Motor neuron (in vitro differentiated cells): ENCODE data around the gene COG5. TPM values are rescaled to one million over a fixed set of nuclear protein-coding genes. Genes with fewer than 3 reads are reported as not detected.
A peak's percentile ranks its signal among the peaks of the same experiment; 100 is the strongest.

Experiments used
- ATAC-seq, 8 experiments: fragments of 200-7000 bp; cut with Tn5 transposase; replicated peaks in 6 of 8; 2 replicates each; pipeline ENCODE4 v1.8.0; 2021; ENCODE audit warnings: mild to moderate bottlenecking in 8 of 8, moderate library complexity in 8 of 8
- H3K27ac ChIP-seq, 2 donors: fragments of 250-450 bp; sonication (Bioruptor Pico); 2 replicates each; pipeline ENCODE4 v1.9.0; 2021; ENCODE audit warnings: antibody characterized with exemption in 2 of 2, mild to moderate bottlenecking in 2 of 2, moderate library complexity in 1 of 2
- H3K4me1 ChIP-seq, 2 donors: fragments of 250-450 bp; sonication (Bioruptor Pico); replicated peaks in 1 of 2; 2 replicates each; pipeline ENCODE4 v1.6.1; 2021; ENCODE audit warnings: antibody characterized with exemption in 2 of 2, mild to moderate bottlenecking in 2 of 2, moderate library complexity in 1 of 2
- H3K4me3 ChIP-seq, 5 donors: fragments of 250-450 bp; sonication (Bioruptor Pico); 2 replicates each; pipeline ENCODE4 v1.9.0; 2021; ENCODE audit warnings: antibody characterized with exemption in 5 of 5, mild to moderate bottlenecking in 5 of 5, moderate library complexity in 4 of 5
- WGBS, 10 experiments: fragments of 450-650 bp; shearing (Covaris generic); methylation state at CpG; one replicate each; pipeline ENCODE4 v1.0.0; 2022; 5-methylcytosine and 5-hydroxymethylcytosine counted together
- in situ Hi-C, 9 experiments: fragments of 400-800 bp; cut with MboI; loops; one replicate each; pipeline ENCODE4 v1.15.0; 2021; ENCODE audit warnings: low sequenced_read_pairs in 9 of 9, low pct_unique_long_range_greater_than_20kb in 2 of 9; ENCODE audit not compliant: unreplicated experiment in 9 of 9
- total RNA-seq, 8 experiments: library from RNA; unstranded; fragments of 300-600 nt; gene quantifications; 2 replicates each; pipeline versions ENCODE4 v1.2.3 to v1.2.4, GENCODE V29; 2022

COG5 gene
- total RNA-seq, 8 experiments from 2014 or later = 21.6 to 53.2 (median 35.0) TPM

- no peak overlapping the region for H3K4me3 ChIP-seq
- peaks cover 0 to 8% of the 10 kb centered on the region in 2 donors for H3K4me1 ChIP-seq
- ATAC-seq = peak; percentile 48 to 97 (median 70)
- WGBS, 10 experiments = 67 to 93% (median 74%) methylated on average over 3 to 6 of the region's 6 CpGs
- in situ Hi-C loops = loop anchor here in 4 of 9 experiments (10.0 to 25.0 kb wide), 4 partner anchors 261 to 424 kb away; partner anchors contain the start of genes CBLL1 (in 2 of the 4) and DLD (in 1 of the 4)
- H3K27ac ChIP-seq = no peak overlapping the region
Measured at GRCh38 chr7:107463139-107464078, 100.3 kb downstream of the COG5 start.

- Histone ChIP-seq H3K27ac (no peak overlapping the region), H3K4me1 (peaks cover 0 to 8% of the 10 kb centered on the region in 2 donors), H3K4me3 (no peak overlapping the region)
- ATAC-seq = no peak
- 0 to 100% (median 80%) methylated on average over 1 to 2 of the region's 2 CpGs; no CpG with 5 or more reads in 1 of the 10 experiments for WGBS, 10 experiments
- in situ Hi-C loops = loop anchor here in 4 of 9 experiments (10.0 to 25.0 kb wide), 4 partner anchors 263 to 425 kb away; partner anchors contain the start of genes CBLL1 (in 2 of the 4) and DLD (in 1 of the 4)
Measured at GRCh38 chr7:107461938-107462533, 101.7 kb downstream of the COG5 start.

- no peak overlapping the region for H3K27ac ChIP-seq
- ATAC-seq = no peak
- 73 to 100% (median 86%) methylated on average over 1 of the region's 1 CpG; no CpG with 5 or more reads in 1 of the 10 experiments for WGBS, 10 experiments
Measured at GRCh38 chr7:107453388-107453787, 110.3 kb downstream of the COG5 start.

GRCh38 chr7:107450970-107451369 lies 112.8 kb downstream of the COG5 start:
- 11 to 100% (median 85%) methylated on average over 1 of the region's 1 CpG for WGBS, 10 experiments
- Histone ChIP-seq H3K4me1 (no peaks in the 10 kb centered on the region), H3K4me3 (no peak overlapping the region), H3K27ac (no peak overlapping the region)
- in situ Hi-C loops = loop anchor here in 3 of 9 experiments (25.0 kb wide), 3 partner anchors 286 to 436 kb away; partner anchors contain the start of genes CBLL1 (in 2 of the 3) and DLD (in 1 of the 3)
- no peak for ATAC-seq

More at GRCh38 chr7:107453388-107453787, 110.3 kb downstream of the COG5 start:
- in situ Hi-C loops = loop anchor here in 3 of 9 experiments (25.0 kb wide), 3 partner anchors 284 to 434 kb away; partner anchors contain the start of genes CBLL1 (in 2 of the 3) and DLD (in 1 of the 3)
- Histone ChIP-seq H3K4me1 (no peaks in the 10 kb centered on the region), H3K4me3 (no peak overlapping the region)

- 57 to 100% (median 100%) methylated on average over 1 of the region's 1 CpG; no CpG with 5 or more reads in 3 of the 10 experiments for WGBS, 10 experiments
- in situ Hi-C loops = no loop called here
- Histone ChIP-seq H3K4me1 (no peaks in the 10 kb centered on the region), H3K4me3 (no peak overlapping the region), H3K27ac (no peak overlapping the region)
- peak in 2 of 8 experiments; percentile 47 to 75 for ATAC-seq
Measured at GRCh38 chr7:107446988-107447387, 116.7 kb downstream of the COG5 start.

GRCh38 chr7:107446531-107446930 lies 117.2 kb downstream of the COG5 start:
- H3K4me1 ChIP-seq = no peaks in the 10 kb centered on the region
- ATAC-seq = peak in 2 of 8 experiments; percentile 88 to 89
- no peak overlapping the region for H3K27ac ChIP-seq
- in situ Hi-C loops = no loop called here
- H3K4me3 ChIP-seq = no peak overlapping the region
- WGBS, 10 experiments = 100% methylated on average over 1 of the region's 1 CpG; no CpG with 5 or more reads in 5 of the 10 experiments

- in situ Hi-C loops = no loop called here
Measured at GRCh38 chr7:107442678-107443077, 121.0 kb downstream of the COG5 start.

GRCh38 chr7:107441581-107442422 lies 121.9 kb downstream of the COG5 start:
- Histone ChIP-seq H3K4me1 (no peaks in the 10 kb centered on the region), H3K4me3 (no peak overlapping the region), H3K27ac (no peak overlapping the region)
- ATAC-seq = peak in 1 of 8 experiments; percentile 69
- in situ Hi-C loops = no loop called here

More at GRCh38 chr7:107442678-107443077, 121.0 kb downstream of the COG5 start:
- Histone ChIP-seq H3K4me1 (no peaks in the 10 kb centered on the region), H3K27ac (no peak overlapping the region), H3K4me3 (no peak overlapping the region)
- no peak for ATAC-seq
- 85 to 100% (median 100%) methylated on average over 1 of the region's 1 CpG; no CpG with 5 or more reads in 4 of the 10 experiments for WGBS, 10 experiments

- WGBS, 10 experiments = 89 to 100% (median 97%) methylated on average over 1 to 5 of the region's 5 CpGs
- no peak overlapping the region for H3K27ac ChIP-seq
- H3K4me3 ChIP-seq = no peak overlapping the region
- no peak for ATAC-seq
- in situ Hi-C loops = no loop called here
- no peaks in the 10 kb centered on the region for H3K4me1 ChIP-seq
Measured at GRCh38 chr7:107439025-107439424, 124.7 kb downstream of the COG5 start.

- in situ Hi-C loops = no loop called here
- no peak overlapping the region for H3K27ac ChIP-seq
- H3K4me3 ChIP-seq = no peak overlapping the region
- no peaks in the 10 kb centered on the region for H3K4me1 ChIP-seq
- 60 to 100% (median 88%) methylated on average over 1 of the region's 1 CpG; no CpG with 5 or more reads in 1 of the 10 experiments for WGBS, 10 experiments
- ATAC-seq = no peak
Measured at GRCh38 chr7:107435749-107436148, 128.0 kb downstream of the COG5 start.

- Histone ChIP-seq H3K4me1 (no peaks in the 10 kb centered on the region), H3K27ac (no peak overlapping the region), H3K4me3 (no peak overlapping the region)
- 64 to 100% (median 89%) methylated on average over 1 of the region's 1 CpG for WGBS, 10 experiments
- in situ Hi-C loops = no loop called here
- no peak for ATAC-seq
Measured at GRCh38 chr7:107432261-107432660, 131.5 kb downstream of the COG5 start.

GRCh38 chr7:107430057-107430456 lies 133.7 kb downstream of the COG5 start:
- Histone ChIP-seq H3K4me3 (no peak overlapping the region), H3K27ac (no peak overlapping the region), H3K4me1 (no peaks in the 10 kb centered on the region)
- ATAC-seq = no peak
- in situ Hi-C loops = no loop called here
